Activated naive CD8-positive, alpha-beta T cell treated with anti-CD3 and anti-CD28 coated beads, Interleukin-2, amount 50 U/mL, for 16 hours (primary cell): ENCODE measurements around the gene LIPJ.
A peak's percentile ranks its signal among the peaks of the same experiment; 100 is the strongest.

ENCODE experiments used
- DNase-seq: peaks from one replicate; pipeline ENCODE4 v3.0.0-alpha.2; 2020; ENCODE audit warnings: low read depth, low spot score

LIPJ gene, protein sequence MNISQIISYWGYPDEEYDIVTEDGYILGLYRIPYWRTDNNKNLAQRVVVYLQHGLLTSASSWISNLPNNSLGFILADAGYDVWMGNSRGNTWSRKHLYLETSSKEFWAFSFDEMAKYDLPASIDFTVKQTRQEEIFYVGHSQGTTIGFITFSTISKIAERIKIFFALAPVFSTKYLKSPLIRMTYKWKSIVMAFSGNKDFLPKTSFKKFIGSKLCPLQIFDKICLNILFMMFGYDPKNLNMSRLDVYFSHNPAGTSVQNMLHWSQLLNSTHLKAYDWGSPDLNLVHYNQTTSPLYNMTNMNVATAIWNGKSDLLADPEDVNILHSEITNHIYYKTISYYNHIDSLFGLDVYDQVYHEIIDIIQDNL

DNA sequence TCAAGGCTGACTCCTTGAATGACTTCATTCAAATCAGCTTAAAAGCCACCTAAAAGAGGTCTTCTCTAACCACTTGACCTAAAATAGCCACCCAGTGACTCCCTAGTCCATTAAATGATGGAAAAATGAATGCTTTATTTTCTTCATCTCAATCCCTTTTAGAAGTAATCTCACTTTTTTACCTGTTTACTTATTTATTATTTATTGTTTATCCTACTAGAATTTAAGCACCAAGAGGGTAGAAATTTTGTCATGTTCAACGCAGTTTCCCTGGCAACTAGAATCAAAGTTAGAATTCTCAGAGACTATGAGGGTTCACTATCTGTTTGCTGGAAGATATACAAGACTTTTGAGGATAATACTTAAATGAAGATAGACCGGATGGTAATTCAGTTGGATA is at the start of gene LIPJ:
TSS of gene LIPJ (plus strand) at position 301 of the 400 bp plus-strand sequence. CDS start 3,926 bp downstream, outside the sequence.
- DNase-seq, result no peak

- DNase-seq, result no peak
Measured at GRCh38 chr10:88537322-88537721, 49.2 kb upstream of the LIPJ start.

GRCh38 chr10:88538048-88538447 is 48.5 kb upstream of the LIPJ start:
- no peak for DNase-seq

- no peak for DNase-seq
Measured at GRCh38 chr10:88540351-88540750, 46.2 kb upstream of the LIPJ start.

GRCh38 chr10:88541116-88541626 is 45.4 kb upstream of the LIPJ start:
- DNase-seq, result no peak

- no peak for DNase-seq
Measured at GRCh38 chr10:88542522-88542921, 44.0 kb upstream of the LIPJ start.

GRCh38 chr10:88544140-88544870 is 42.3 kb upstream of the LIPJ start:
- DNase-seq, result no peak

DNA sequence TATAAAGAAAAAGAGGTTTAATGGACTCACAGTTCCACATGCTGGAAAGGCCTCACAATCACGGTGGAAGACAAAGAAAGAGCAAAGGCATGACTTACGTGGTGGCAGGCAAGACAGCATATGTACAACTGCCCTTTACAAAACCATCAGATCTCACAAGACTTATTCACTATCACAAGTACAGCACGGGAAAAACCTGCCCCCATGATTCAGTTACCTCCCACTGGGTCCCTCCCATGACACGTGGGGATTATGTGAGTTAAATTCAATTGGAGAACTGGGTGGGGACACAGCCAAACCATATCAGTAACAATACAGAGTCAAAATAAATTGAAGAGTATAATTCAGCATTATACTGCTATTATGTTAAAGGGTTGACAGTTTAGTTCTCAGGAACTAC is 41.2 kb upstream of the LIPJ start:
- no peak for DNase-seq

- no peak for DNase-seq
Measured at GRCh38 chr10:88546497-88546896, 40.1 kb upstream of the LIPJ start.

DNA sequence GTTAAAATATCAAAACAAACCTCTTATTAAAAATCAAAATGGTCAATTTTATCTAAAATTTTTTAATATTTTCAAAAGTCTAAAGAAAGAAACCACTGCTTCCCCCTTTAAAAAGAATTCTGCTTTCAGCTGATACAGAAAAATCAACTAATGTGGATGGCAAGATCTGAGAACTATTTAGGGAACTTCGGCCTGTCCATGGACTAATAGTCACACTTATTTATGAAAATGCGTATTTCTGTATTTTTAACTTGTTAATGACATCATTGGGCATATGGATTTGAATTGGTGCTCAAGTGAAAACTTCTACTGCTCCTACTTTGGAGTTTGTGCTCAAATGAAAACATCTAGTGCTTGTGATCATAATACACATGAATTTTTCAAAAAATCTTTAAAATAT is 35.3 kb upstream of the LIPJ start:
- no peak for DNase-seq

GRCh38 chr10:88553116-88553752 is 33.3 kb upstream of the LIPJ start:
- DNase-seq, result no peak

GRCh38 chr10:88555190-88555908 is 31.2 kb upstream of the LIPJ start:
- DNase-seq, result no peak

DNA sequence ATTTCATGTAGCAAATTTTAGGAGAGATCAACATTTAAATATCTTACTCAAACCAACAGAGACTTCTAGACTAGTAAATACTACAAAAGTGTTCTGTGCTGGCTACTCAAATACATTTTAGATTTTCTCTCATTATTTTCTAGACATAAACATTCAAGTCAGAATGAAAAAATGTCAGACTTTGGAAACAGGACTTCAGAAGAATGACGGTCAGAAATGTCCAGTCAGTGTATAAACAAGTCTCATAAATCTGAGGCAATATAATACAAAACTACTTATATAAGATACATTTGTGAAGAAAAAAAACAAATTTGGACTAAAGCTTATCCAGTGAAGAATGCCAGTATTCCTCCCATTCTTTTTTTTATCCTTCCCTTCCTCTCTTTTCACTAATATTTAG is 29.3 kb upstream of the LIPJ start:
- DNase-seq, result no peak

DNA sequence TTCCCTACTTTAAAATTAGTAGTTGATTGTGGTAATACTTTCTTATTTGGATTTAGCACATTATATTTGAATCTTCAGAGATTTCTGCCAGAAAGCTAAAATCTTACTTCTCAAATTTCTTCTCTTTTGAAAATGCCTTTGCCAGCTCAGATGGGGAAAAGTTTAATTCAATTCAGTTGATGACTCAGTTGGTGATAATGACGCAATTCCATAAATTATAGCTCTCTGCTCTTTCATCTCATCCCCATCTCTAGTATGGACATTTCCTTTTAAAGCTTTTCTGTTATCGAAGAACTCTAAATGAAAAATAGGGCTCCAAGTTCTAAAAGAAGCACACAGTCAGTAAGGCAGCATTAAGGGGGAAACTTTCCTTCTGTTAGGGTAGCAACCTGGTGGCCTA is 28.9 kb upstream of the LIPJ start:
- no peak for DNase-seq

DNA sequence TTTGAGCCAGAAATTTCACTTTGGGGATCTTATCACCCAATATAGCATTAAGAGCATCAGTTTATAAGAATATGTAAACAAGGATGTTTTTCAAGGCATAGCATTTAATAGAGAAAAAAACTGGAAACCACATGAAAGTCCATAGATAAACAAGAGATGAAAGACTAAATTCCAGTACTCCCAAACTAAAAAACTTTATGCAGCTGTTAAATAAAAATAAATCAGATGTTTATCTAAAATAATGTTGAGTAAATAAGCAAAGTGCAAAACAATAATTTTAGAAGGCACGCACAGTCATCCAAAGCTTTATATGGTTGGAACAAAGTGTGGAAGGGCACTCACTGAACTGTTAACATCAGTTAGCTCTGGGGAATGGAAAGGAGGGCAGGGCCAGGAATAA is 24.4 kb upstream of the LIPJ start:
- DNase-seq, result no peak

- DNase-seq, result no peak
Measured at GRCh38 chr10:88565072-88565471, 21.5 kb upstream of the LIPJ start.

DNA sequence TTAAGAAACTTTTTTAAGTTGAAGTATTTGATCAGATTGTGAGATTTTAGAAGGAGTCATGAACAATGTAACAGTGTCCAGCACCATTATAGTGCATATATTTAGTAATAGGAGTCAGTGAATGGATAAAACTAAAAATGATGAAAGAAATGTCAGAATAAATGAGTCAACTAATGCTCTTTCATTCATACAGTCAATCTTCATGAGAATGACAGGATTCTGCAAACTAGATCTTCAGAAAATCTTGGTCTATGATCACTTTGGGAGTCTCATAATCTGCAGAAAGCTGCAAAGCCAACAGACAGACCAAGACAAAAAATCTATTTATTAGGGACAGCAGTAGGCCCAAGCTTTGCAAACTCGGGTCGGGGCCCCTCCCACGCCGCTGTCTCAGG is 4.2 kb upstream of the LIPJ start:
- no peak for DNase-seq

- DNase-seq, result peak; percentile 22
Measured at GRCh38 chr10:88582806-88583583, 3.6 kb upstream of the LIPJ start, which contains the start of gene RNLS. Gene RNLS (minus strand): TSS chr10:88583318.

GRCh38 chr10:88583584-88583957 is 3.0 kb upstream of the LIPJ start:
- no peak for DNase-seq

GRCh38 chr10:88592381-88592780 is 5.8 kb downstream of the LIPJ start:
- DNase-seq, result no peak

- DNase-seq, result no peak
Measured at GRCh38 chr10:88592906-88593305, 6.3 kb downstream of the LIPJ start.
